Measurements from ENCODE around the gene SPATS2L. TPM values are rescaled to one million over a fixed set of nuclear protein-coding genes. Genes with fewer than 3 reads are reported as not detected.

The SPATS2L gene
- total RNA-seq, 1 donor from 2014 or later: 40.8 TPM

DNA sequence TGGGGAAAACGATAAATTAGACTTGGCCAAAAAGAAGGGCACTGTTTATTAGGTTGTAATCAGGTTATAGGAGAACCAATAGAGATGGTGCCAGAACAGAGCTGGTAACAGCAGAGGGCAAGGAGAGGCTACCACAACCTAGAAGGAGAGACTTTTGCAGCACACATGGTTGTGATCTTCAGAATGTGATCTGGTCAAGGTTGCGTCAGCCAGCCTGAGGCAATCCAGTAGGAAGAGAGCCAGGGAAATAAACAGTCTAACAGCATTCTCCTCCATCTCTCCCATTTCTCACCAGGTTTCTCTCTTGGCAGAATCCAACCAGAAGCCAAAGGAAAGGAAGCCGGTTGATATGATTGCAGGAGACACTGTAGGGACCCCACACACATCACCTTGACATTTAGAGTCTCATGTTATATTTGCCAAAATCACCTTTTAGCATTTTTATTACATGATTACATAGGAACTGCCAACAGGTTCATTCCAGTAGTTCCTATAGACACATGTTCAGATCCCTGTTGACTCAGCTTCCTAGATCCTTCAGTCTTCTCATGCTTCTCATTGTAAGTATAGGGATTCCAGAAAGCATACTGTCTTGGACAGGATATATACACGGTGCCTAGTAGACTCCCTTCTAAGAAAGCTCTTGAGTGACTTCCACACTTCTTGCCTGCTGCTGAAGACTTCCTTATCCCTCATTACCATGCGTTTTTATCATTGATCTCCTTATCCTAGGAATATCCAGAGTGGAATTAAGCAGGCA lies 17.6 kb upstream of the SPATS2L start:
- no peak for FAIRE-seq
- no peak for DNase-seq (ENCODE audit: low spot score in 2 of 2)

DNA sequence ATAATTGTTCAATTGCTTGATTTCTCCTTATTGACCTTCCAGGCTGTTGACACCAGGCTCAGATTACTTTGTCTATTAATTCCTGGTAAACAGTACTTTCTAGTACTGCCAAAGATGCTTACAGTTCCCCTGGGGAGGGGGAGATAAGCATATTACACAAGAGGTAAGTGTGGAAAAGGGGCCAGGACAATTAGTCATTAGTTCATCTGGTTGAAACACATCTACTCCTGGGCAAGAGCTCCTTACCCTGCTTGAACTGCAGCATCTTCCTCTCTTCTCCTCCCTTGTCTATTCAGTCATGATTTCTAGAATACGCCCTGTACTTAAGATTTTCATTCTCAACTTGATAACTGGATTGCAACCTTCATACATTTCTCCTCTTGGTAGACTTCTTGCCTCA lies 10.4 kb upstream of the SPATS2L start:
- DNase-seq (ENCODE audit: low spot score in 2 of 2): no peak
- FAIRE-seq: no peak

- DNase-seq (ENCODE audit: low spot score in 2 of 2): no peak
- FAIRE-seq: no peak
These were observed 9.4 kb upstream of the SPATS2L start for GRCh38 chr2:200297100-200297499.

DNA sequence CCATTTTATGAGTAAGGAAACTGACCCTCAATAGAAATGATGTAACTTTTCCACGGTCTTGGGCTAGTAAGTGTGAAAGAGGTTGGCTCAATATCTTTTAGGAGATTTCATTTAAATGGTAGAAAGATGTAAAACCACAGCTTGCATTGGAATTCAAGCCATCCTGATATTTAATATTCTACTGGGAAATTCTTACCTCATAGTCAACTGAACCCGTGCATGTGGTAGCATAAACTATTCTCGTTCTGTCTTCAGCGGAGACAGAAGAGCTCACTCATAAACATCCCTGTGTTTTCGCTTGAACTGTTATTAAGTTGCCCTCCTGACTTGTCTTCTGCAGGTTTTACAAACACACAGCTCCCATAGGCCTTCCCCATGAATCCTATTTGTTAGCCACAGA lies 8.5 kb upstream of the SPATS2L start:
- no peak for FAIRE-seq
- no peak for DNase-seq (ENCODE audit: low spot score in 2 of 2)

DNA sequence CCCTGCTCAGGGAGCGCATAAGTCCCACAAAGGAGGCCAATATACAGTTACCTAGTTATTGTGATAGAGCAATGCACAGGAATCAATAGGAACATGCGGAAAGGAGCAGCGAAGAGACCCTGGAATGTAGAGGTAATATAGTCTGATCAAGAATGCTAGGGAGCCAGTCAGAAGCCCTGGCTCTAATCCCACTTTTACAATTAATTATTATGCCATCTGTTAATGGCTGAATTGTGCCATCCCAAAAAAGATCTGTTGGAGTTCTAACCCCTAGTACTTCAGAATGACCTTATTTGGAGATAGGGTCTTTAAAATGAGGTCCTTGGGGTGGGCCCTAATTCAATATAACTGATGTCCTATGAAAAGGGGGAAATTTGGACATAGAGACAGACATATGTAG lies 7.7 kb upstream of the SPATS2L start:
- no peak for FAIRE-seq

DNA sequence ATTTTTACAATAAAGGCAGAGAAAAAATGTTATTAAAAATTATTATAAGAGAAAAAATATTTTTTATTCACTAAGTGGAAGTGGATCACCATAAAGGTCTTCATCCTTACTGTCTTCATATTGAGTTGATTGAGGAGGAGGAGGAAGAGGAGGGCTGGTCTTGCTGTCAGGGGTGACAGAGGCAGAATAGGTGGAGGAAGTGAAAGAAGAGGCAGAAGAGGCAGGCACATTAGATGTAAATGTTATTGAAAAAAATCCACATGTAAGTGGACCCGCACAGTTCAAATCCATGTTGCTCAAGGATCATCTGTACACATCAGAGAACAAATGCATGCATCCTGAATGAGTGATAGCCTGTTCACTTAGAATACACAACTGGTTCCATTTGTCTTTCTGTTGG lies 6.4 kb upstream of the SPATS2L start:
- no peak for FAIRE-seq
- no peak for DNase-seq (ENCODE audit: low spot score in 2 of 2)

More for the DNA sequence above, 7.7 kb upstream of the SPATS2L start:
- no peak for DNase-seq (ENCODE audit: low spot score in 2 of 2)

DNA sequence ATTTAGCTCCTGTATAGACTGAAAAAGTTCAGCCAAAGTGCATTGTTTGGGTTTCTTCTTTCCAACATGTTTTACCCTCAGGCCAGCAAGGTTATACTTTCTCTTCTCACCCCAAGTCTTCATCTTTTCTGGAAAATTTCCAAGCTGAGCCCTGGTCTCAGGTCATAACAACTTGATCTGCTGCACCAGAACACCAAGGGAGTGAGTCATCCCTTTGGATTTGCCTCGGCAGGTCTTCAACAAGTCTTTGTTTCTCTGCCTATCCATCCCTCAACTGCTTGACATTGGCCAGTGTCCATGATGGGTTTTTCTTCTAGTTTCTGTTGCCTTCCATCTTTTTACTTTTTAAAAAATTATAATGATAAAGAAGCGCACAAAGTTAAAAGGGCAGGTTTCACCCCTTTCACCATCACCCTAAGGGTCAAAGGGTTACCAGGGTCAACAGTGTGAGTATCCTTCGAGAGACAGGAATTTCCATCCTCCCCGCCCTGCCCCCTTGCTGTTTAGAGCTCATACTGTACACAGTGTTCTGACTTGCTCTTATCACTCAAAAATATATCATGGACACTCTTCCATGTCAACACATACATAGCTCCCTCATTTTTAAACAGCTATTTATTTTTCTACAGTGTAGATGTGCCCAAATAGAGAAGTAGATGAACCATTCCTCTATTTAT lies 5.7 kb upstream of the SPATS2L start:
- no peak for FAIRE-seq

DNA sequence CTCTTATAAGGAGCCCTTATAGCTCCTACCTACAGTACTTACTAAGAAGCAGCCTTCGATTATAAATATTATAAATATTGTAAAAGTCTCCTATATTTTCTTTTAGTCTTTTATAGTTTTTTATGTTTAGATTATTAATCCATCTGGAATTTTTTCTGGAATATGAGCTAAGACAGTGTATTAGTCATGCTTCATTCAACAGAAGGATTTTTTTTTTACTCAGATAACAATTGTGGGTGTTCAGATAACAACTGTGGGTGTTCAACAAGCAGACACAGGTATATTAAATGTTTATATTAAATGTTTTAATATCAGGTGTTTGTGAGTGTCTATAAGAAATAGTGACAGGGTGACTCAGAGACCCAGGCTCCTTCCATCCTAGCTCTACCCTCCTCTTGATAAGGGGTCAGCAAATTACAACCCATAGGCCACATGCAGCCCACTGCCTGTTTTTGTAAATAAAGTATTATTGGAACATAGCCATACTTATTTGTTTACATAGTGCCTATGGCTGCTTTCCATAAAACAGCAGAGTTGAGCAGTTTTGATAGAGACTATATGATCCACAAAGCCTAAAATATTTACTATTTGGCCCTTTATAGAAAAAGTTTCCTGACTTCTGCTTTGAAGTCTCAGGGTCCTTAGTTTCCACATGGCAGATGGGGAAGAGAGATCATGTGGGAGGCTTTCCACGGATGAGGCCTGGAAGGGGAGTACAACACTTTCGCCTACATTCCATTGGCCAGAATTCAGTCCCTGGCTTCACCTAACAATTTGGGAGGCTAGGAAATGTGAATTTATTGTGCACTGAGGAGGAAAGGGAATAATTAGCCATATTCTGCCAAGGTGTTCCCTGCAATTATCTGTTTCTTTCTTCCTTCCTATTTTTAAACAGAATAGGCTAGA lies 4.3 kb upstream of the SPATS2L start:
- no peak for FAIRE-seq

More for the DNA sequence above, 5.7 kb upstream of the SPATS2L start:
- DNase-seq (ENCODE audit: low spot score in 2 of 2): no peak

GRCh38 chr2:200302940-200303727 lies 3.4 kb upstream of the SPATS2L start:
- FAIRE-seq (no peak), DNase-seq (ENCODE audit: low spot score in 2 of 2) (no peak)

More for the DNA sequence above, 4.3 kb upstream of the SPATS2L start:
- no peak for DNase-seq (ENCODE audit: low spot score in 2 of 2)

GRCh38 chr2:200305797-200306195 lies 697 bp upstream of the SPATS2L start:
- DNase-seq (ENCODE audit: low spot score in 2 of 2): peak; percentile 20 to 45
- FAIRE-seq: no peak

- no peak for FAIRE-seq
- DNase-seq (ENCODE audit: low spot score in 2 of 2): peak in 1 of 2 donors; percentile 29
These were observed 634 bp downstream of the SPATS2L start for GRCh38 chr2:200306931-200307723.

DNA sequence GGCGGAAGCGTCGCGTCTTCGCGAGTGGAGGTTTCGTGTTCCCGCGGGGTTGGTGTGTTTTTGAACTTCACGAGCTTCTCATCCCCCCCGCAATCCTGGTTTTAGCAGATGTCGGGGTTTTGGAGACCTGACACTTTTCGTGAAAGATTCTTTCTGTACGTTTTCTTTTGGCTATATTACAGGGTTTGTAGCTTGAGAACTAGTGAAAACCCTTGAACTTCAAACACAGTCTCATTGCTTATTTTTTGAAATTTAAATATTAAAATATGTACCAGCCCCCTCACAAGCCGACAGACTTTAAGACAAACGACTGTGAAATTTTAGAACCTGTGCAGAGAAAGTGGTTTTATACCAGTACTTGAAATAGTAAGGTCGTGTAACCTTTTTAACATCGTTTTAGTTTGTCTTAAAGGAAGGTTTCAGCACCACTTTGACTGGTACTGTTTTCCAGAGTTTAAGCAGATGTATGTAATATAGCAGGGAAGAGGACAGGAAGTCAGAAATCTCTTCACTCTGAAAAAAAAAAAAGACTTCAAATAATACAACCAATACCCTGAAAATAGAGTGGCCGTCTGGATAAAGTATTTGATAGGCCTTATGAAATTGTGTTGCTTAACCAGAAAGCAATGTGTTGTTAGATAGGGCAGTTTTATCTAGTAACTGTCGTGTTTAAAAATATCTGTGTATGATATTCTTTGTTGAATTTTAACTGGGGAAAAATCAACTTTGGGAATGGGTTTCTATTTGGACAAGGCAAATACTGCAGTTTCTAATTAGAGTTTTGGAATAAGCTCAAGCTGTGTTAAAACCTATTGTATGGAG lies 1.4 kb downstream of the SPATS2L start:
- no peak for DNase-seq (ENCODE audit: low spot score in 2 of 2)
- no peak for FAIRE-seq

- DNase-seq (ENCODE audit: low spot score in 2 of 2) (no peak), FAIRE-seq (no peak)
These were observed 2.2 kb downstream of the SPATS2L start for GRCh38 chr2:200308546-200309295.

DNA sequence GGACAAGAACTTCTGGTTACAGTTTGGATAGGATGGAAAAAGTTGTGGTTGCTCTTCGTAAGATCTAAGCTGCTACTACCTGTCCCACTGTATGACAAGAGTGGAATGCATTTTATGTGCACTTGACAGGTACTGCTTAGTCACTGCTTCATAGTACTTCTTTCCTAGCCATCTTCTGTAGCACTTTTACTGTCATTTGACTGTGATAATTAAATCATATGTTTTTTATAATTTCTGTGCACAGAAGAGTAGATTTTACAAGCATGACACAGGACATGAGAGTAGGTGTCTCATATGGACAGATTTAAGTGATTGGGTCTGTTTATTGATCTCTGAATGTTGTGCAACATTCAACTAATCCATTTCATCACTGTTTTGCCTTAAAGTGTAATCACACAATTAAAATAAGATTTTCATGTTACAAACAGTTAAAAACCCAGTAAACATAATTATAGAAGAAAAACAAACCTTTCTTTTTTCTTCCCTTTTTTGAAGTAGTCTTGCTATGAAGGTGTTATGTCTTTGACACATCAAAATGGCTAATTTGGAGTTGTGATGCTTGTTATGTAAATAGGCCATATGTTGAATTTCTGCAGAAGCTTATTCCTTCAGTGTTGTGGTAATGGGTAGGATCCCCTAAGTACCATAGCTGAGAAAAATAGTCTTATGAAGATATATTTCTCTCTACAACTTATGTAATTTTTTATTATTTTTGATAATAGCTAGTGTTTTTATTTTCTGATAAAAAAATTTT lies 3.0 kb downstream of the SPATS2L start:
- DNase-seq (ENCODE audit: low spot score in 2 of 2): no peak
- FAIRE-seq: no peak

- DNase-seq (ENCODE audit: low spot score in 2 of 2) (no peak), FAIRE-seq (no peak)
These were observed 4.1 kb downstream of the SPATS2L start for GRCh38 chr2:200310545-200310971.

GRCh38 chr2:200311139-200311538 lies 4.6 kb downstream of the SPATS2L start:
- DNase-seq (ENCODE audit: low spot score in 2 of 2): no peak
- FAIRE-seq: no peak

DNA sequence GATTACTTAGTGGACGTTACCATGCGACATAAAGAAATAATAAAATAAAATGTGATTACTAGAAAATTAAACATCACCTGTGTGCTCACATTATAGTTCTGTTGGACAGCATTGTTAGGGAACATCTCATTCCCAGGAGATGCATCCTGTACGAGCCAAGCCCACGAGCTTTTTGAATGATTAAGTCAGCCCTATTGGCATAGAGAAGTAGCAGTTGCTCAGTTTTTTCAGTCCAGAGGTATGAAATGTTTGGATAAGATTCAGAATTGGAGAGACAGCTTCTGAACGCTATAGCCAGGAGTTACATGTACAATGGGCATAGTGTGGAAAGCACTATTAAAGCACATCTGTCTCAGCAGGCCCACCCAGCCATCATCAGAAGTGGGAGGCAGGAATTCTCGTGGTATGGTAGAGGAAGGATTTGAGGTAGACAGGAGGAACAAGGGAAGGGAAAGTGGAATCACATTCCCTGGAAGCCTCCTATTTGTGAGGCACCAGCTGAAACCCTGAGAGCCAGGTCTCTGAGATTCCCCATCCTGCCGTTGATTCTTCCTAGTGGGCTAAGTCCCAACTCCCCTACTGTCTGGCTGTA lies 8.6 kb downstream of the SPATS2L start:
- FAIRE-seq (no peak), DNase-seq (ENCODE audit: low spot score in 2 of 2) (no peak)
